ENCODE results near the gene GATA3. TPM values are rescaled to one million over a fixed set of nuclear protein-coding genes. Genes with fewer than 3 reads are reported as not detected.
A peak's percentile ranks its signal among the peaks of the same experiment; 100 is the strongest.

GATA3 gene
- total and polyA plus RNA-seq, 12 donors, result 1.1 to 3.2 (median 1.4) TPM

DNA sequence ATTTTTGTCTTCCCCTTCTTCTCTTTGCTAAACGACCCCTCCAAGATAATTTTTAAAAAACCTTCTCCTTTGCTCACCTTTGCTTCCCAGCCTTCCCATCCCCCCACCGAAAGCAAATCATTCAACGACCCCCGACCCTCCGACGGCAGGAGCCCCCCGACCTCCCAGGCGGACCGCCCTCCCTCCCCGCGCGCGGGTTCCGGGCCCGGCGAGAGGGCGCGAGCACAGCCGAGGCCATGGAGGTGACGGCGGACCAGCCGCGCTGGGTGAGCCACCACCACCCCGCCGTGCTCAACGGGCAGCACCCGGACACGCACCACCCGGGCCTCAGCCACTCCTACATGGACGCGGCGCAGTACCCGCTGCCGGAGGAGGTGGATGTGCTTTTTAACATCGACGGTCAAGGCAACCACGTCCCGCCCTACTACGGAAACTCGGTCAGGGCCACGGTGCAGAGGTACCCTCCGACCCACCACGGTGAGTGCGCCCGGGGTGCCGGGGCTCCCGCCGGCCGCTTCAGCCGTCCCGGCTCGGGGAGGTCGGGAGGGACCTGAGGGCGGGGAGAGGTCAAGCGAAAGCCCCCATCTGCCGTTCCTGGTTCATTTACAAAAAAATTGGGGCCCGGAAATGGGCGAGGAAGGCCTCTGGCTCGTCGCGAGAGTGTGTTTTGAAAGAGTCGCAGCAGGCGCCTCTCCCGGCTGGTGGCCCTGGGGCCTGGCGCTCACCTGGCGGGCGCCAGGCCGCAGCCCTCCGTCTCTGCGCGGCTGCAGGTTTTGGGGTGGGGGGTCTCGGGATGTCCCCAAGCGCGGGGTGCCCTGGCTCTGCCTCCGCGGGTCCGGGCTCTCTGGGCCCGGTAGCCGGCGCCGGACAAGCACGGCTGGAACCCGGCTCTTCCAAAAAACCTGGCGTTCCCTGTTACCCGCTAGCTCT is 1.2 kb downstream of the GATA3 start:
- peak overlapping the region; percentile 36 to 68 (median 60) for H3K4me3 ChIP-seq
- TF ChIP-seq CTCF (IDR thresholded peaks at IDR 0.05), result no peak
- 9 to 13% methylated on average over 84 to 85 of the region's 85 CpGs for WGBS, 2 donors
- peaks cover 0 to 4% (median 0%) of the 10 kb centered on the region in 9 donors for H3K36me3 ChIP-seq
- H3K27ac ChIP-seq, result peak overlapping the region; percentile 26 to 89 (median 76)
- intact Hi-C loops (cut with DNase I), result loop anchor here in 6 of 10 donors (1.0 to 10.0 kb wide), 7 partner anchors 181 to 419 kb away; partner anchors contain the start of gene TAF3 (in 1 of the 6)
- no peaks in the 10 kb centered on the region for H3K9me3 ChIP-seq
- peaks cover 0 to 77% (median 48%) of the 10 kb centered on the region in 9 donors for H3K4me1 ChIP-seq
- ATAC-seq, result peak in 2 of 8 donors; percentile 3 to 31
- no peak for DNase-seq
- H3K27me3 ChIP-seq, result peaks cover 10 to 100% (median 92%) of the 10 kb centered on the region in 7 donors

GRCh38 chr10:8056378-8056777 is 1.9 kb downstream of the GATA3 start:
- H3K27ac ChIP-seq, result peak overlapping the region in 9 of 10 donors; percentile 45 to 89 (median 77)
- intact Hi-C loops (cut with DNase I), result loop anchor here in 6 of 10 donors (10.0 kb wide), 6 partner anchors 182 to 418 kb away; no protein-coding TSS in a partner anchor
- peak overlapping the region; percentile 36 to 68 (median 60) for H3K4me3 ChIP-seq
- TF ChIP-seq CTCF (IDR thresholded peaks at IDR 0.05), result no peak
- no peaks in the 10 kb centered on the region for H3K9me3 ChIP-seq
- peaks cover 6 to 100% (median 92%) of the 10 kb centered on the region in 7 donors for H3K27me3 ChIP-seq
- ATAC-seq, result no peak
- peaks cover 0 to 71% (median 41%) of the 10 kb centered on the region in 9 donors for H3K4me1 ChIP-seq
- no peak for DNase-seq
- H3K36me3 ChIP-seq, result peaks cover 0 to 4% (median 0%) of the 10 kb centered on the region in 9 donors
- WGBS, 2 donors, result 37 to 49% methylated on average over 6 of the region's 6 CpGs

DNA sequence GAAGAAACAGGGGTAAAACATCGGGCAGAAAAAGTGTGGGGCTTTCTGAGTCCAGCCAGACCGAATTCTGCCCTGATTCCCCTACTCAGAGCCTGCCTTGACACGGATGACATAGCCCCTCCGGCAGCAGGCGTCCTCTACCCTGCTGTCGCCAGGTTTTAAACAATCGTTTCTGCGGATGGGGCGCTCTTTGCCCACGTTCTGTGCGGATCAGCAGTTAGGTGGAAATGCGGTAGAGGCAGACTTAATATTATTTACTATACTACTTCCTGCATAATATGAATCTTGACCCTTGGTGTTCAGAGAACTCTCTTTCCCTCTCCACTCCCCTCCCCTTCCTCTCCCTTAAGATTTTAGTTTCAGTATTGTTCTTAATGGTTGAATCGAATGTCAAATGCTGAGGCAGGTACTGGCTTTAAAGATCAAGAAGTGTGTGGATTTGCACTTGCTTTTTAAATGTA is 2.4 kb downstream of the GATA3 start:
- ATAC-seq, result peak in 2 of 8 donors; percentile 15 to 19
- H3K4me1 ChIP-seq, result peaks cover 0 to 66% (median 41%) of the 10 kb centered on the region in 9 donors
- H3K27me3 ChIP-seq, result peaks cover under 1 to 100% (median 92%) of the 10 kb centered on the region in 7 donors
- H3K9me3 ChIP-seq, result no peaks in the 10 kb centered on the region
- H3K4me3 ChIP-seq, result peak overlapping the region in 9 of 10 donors; percentile 36 to 68 (median 61)
- TF ChIP-seq CTCF (IDR thresholded peaks at IDR 0.05), result no peak
- DNase-seq, result no peak
- WGBS, 2 donors, result 31 to 41% methylated on average over 13 of the region's 13 CpGs
- intact Hi-C loops (cut with DNase I), result loop anchor here in 6 of 10 donors (10.0 kb wide), 6 partner anchors 182 to 418 kb away; no protein-coding TSS in a partner anchor
- peak overlapping the region in 9 of 10 donors; percentile 45 to 89 (median 77) for H3K27ac ChIP-seq
- peaks cover 0 to 4% (median 0%) of the 10 kb centered on the region in 9 donors for H3K36me3 ChIP-seq

DNA sequence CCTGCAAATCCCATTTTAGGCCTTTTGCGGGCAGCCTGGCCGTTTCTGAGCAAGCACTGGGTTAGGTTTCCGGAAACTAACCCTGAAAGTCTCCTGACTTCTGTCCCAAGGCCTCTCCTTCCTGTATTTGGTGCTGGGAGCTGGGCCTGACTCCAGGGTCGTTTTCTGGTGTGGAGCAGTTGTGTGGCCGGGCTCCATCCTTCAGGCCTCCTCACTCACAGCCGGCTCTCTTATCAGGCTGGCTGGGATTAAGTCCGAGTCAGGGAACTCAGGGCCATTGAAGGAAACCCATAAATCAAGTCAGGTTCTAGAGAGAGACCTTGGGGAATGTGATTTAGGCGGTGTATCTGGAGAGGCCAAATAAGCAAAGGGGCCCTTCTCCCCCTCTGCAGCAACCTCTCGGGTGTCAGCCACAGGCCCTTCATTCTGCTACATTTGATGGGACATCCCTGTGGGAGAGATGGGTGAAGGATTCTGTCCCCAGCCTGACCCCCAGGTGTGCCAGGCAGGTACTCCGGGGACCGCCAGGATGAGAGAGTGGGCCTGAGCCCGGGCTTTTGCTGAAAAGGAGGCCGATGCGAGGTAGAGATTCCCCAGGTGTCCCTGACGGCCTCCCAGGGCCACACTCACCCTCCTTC is 3.3 kb downstream of the GATA3 start:
- H3K27me3 ChIP-seq, result peaks cover 0 to 98% (median 86%) of the 10 kb centered on the region in 7 donors

More for the DNA sequence above, 3.3 kb downstream of the GATA3 start:
- Histone ChIP-seq H3K4me1 (peaks cover 0 to 66% (median 36%) of the 10 kb centered on the region in 9 donors), H3K36me3 (peaks cover 0 to 4% (median 0%) of the 10 kb centered on the region in 9 donors), H3K9me3 (no peaks in the 10 kb centered on the region), H3K27ac (peak overlapping the region in 9 of 10 donors; percentile 45 to 89 (median 77)), H3K4me3 (peak overlapping the region in 7 of 10 donors; percentile 48 to 68 (median 61))
- ATAC-seq, result no peak
- 45 to 55% methylated on average over 15 of the region's 15 CpGs for WGBS, 2 donors
- intact Hi-C loops (cut with DNase I), result loop anchor here in 6 of 10 donors (10.0 kb wide), 6 partner anchors 183 to 417 kb away; no protein-coding TSS in a partner anchor
- TF ChIP-seq CTCF (IDR thresholded peaks at IDR 0.05), result no peak
- no peak for DNase-seq
